CD4-positive, alpha-beta T cell treated with Interleukin-21 for 1 hour (primary cell): Measurements from ENCODE around the gene UBE2F.

Experiments
- DNase-seq: peaks from one replicate; pipeline ENCODE4 v3.0.0-alpha.2; 2020

The UBE2F gene

DNA sequence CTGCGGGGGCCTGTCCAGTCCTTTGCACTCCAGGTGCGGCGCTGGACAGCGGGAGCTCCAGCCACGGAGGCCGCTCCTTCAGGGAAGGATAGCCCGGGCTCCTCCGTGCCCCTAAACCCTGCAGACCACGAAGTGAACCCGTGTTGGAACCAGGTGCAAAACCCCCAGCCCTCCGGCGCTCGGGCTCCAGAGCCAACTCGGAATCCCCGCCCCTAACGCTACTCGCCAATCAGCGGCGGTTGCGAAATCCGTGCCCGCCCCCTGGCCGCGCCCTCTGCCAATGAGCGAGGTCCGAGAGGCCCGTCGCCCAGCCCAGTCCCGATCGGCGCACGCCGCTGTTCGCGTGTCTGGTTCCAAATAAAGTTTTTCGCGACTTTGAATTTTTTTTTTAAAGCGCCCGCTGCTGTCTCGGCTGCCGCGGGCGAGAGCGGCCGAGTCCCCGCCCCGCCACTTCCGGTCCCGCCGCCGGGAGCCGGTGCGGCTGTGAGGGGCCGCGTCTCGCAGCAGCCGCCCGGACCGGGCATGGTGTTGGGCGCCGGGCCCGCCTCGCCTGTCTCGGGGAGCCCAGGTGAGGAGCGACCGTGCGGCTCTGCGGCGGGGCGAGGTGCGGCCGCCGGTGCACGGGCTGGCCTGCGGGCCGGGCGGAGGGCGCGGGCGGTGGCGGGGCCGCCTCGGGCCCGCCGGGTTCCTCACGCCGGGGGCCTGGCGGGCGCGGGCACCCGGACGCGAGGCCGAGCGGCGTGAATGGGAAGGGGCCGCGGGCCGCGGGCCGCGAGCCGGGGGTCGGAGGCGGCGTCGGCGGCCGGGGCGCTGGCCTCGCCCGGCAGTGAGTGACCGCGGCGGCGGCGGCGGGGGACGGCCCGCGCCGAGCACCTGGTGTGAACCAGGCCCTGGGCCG is at the start of gene UBE2F:
Gene UBE2F (plus strand): TSS at position 450 of the 898 bp plus-strand sequence. CDS start 6,094 bp downstream, outside the sequence.
- peak; percentile 97 for DNase-seq

GRCh38 chr2:237917696-237918374 is 49.0 kb upstream of the UBE2F start:
- no peak for DNase-seq

GRCh38 chr2:237919593-237919992 is 47.2 kb upstream of the UBE2F start:
- DNase-seq = no peak

- no peak for DNase-seq
Measured at GRCh38 chr2:237920673-237921072, 46.1 kb upstream of the UBE2F start.

- DNase-seq = no peak
Measured at GRCh38 chr2:237921967-237922492, 44.8 kb upstream of the UBE2F start.

DNA sequence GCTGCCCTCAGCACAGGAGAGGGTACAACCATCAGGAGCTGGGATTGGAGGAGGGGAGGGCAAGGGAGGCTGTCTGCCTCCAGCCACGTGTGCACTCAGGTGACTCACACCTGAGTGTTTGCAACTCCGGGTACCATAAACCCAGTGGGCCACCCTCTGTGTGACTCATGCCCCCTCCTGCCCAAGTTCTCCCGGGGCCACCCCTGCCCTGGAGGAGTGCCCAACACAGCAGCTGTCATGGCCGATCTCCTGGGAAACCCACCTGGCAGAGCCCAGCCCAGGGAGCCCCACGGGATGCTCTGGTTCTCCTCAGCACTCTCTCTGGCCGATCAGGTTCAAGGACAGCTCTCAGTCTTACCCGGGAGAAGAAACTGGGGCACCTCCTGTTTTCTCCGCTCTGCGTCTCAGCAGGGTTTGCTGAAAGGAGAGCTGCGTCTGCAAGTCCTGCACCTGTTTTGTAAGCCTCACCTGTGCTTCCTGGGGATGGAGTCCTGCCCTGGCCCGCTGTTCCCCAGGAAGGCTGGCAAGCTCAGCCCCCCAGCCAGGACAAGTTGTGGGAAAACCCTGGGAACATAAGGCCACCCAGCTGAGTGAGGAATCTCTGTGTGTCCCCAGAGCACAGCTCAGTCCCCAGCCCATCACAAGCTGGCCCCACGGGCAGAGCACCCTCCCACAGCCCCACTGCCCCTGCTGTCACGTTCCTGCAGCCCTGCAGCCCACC is 44.0 kb upstream of the UBE2F start:
- no peak for DNase-seq

DNA sequence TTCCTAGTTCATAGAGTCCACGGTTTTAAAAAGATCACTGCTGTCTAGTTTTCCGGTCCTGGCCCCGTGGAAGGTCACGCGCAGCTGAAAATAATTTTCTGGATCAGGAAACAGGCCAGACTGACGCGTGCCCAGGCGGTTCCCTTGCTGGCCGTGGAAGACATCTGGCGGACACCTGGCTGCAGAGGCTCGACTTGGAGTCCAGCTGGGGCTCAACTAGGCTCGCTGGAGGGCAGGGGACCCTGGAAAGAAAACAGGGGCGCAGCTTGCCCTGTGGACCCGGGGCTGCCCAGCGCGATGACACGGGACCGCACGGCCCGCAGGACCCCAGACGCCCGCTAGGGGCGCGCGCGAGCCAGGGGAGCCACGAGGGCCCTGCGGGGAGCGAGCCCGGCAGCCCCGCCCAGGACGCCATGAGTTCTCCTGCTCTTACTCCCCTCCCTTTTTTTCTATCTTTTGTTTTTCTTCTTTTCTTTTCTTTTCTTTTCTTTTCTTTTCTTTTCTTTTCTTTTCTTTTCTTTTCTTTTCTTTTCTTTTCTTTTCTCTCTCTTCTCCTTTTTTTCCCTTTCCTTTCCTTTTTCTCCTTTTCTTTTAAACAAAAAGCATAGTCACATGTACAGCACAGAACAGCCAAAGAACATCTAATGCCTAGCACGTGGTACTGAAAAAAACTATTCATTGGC is 43.2 kb upstream of the UBE2F start:
- DNase-seq = peak; percentile 77

DNA sequence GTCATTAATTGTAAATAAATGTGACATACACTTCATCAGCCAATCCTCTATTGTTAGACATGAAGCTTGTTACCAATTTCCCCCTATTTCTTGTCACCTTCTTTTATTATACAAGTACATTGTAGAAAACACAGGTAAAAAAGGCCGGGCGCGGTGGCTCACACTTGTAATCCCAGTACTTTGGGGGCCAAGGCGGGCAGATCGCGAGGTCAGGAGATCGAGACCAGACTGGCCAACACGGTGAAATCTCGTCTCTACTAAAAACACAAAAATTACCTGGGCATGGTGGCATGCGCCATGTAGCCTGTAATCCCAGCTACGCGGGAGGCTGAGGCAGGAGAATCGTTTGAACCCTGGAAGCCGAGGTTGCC is 42.7 kb upstream of the UBE2F start:
- DNase-seq = no peak

- no peak for DNase-seq
Measured at GRCh38 chr2:237927135-237927534, 39.7 kb upstream of the UBE2F start.

DNA sequence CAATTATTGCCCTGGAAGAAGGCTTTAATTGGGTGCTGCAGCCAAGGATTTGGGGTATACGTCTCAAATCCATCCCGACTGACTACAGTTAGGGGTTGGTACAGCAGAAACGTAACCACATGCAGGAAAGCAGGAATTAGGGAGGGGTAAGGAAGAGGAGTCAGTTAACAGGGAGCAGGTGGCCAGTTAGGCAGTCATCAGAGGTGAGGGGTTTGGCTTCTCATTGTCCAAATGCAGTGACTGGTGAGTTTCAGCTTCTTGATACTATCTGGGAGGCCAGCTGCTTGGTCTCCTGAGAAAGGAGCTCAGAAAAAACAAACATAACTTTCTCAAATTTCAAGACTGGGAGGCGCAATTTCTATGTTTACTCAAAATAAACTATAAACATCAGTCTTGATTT is 38.8 kb upstream of the UBE2F start:
- DNase-seq = no peak

DNA sequence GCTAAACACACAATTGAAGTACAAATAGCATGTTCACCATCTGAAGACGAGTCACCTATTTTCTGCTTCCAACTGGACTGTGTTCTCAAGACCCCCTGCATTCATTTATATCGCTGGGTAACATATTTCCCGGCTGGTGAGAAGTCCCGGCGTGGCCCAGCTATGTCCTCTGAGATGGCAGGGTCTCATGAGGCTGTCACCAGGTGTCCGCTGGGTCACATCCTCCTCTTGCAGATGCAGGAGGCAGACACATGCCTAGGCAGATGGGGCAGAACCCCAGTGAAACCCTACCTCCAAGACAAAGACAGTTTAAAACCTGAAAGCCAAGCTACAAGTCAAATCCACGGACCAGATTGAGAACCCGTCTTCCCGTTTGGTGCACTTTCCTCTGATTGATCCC is 36.8 kb upstream of the UBE2F start:
- no peak for DNase-seq

GRCh38 chr2:237931205-237931721 is 35.6 kb upstream of the UBE2F start:
- DNase-seq = no peak

DNA sequence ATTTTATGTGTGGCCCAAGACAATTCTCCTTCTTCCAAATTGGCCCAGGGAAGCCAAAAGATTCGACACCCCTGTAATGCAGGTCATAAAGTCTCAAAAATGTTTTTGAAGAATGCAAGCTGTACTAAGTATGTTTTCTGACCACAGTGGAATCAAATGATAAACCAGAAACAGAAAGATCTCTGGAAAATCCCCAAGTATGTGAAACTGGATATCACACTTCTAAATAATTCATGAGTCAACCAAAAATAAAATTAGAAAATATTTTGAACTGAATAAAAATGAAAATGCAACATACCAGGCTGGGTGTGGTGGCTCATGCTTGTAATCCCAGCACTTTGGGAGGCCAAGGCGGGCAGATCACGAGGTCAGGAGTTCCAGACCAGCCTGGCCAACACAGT is 34.1 kb upstream of the UBE2F start:
- DNase-seq = no peak

DNA sequence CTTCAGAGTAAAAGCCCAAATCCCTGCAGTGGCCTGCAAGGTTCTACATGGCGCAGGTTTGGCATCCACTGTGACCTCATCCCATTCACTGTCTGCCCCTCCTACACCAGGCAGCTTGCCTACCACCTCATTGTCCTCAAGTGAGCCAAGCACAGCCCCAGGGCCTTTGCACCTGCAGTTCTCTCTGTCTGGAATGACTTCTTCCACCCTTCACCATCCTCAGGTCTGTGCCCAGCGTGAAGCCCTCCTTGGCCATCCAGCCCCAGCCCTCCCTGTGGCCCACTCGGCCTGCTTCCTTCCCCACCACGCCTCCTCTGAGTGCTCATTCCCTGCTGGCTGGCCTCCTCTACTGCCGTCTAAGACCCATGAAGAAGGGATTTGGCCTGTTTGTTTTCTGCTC is 32.6 kb upstream of the UBE2F start:
- DNase-seq = no peak

GRCh38 chr2:237935740-237936452 is 30.9 kb upstream of the UBE2F start:
- DNase-seq = no peak

GRCh38 chr2:237939251-237939650 is 27.6 kb upstream of the UBE2F start:
- no peak for DNase-seq

DNA sequence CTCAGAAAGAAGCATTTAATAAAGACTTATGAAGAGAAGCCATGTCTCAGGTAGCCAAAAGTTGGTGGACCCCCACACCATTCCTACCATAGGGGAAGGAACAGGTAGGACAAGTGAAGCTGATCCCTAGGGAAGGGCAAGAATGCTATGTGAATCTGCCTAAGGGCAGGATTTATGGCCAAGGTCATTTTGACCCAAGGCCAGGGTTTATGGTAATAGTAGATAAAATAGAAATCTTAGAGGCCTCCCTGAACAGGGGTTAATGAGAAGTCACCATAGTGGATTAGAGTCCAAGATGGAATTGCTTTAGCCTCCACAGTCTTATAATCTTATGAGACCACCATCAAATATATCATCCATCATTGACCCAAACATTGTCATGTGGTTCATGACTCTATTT is 26.0 kb upstream of the UBE2F start:
- no peak for DNase-seq

- DNase-seq = no peak
Measured at GRCh38 chr2:237941239-237941638, 25.6 kb upstream of the UBE2F start.

GRCh38 chr2:237942513-237942899 is 24.3 kb upstream of the UBE2F start:
- DNase-seq = no peak

GRCh38 chr2:237943395-237944094 is 23.3 kb upstream of the UBE2F start:
- DNase-seq = no peak

DNA sequence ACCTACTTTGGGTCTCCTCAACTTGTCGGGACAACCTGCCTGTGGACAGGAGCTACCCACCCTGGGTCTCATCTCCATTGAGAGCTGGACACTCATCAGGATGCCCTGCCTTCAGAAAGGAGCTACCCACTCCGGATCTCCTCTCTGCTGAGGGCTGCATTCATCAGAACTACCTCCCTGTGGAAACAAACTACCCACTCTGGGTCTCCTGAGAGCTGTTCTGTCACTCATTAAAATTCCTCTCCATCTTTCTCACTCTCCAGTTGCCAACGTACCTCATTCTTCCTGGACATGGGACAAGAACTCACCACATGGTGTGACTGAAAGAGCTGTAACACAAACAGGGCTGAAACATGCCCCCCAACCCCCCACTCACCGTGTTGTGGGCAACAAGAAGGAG is 22.5 kb upstream of the UBE2F start:
- no peak for DNase-seq
